HTERT RPE-1 (cell line): ENCODE data around the gene ARHGAP27.
"Not testable (repeated sequence)": the region's sequence is repeated elsewhere in the genome, so short reads cannot be mapped to it uniquely, and the experiment has no call there.

Experiments
- in situ Hi-C: fragments of 300-500 bp; cut with MboI; formaldehyde crosslinking; loops from 4 replicates; pipeline ENCODE4 v1.14.3; 2020; ENCODE audit warnings: low sequenced_read_pairs

Gene ARHGAP27

GRCh38 chr17:45432405-45433158, at the start of gene ARHGAP27:
Gene ARHGAP27, minus strand, starts transcription at chr17:45432870. Its CDS starts 2,591 bp downstream, at chr17:45430279.
- in situ Hi-C loops: no loop called here

- in situ Hi-C loops: not testable (repeated sequence)
These were observed 49.6 kb upstream of the ARHGAP27 start for GRCh38 chr17:45482317-45482716.

- in situ Hi-C loops: not testable (repeated sequence)
These were observed 42.8 kb upstream of the ARHGAP27 start for GRCh38 chr17:45475436-45475835.

- in situ Hi-C loops: not testable (repeated sequence)
These were observed 39.6 kb upstream of the ARHGAP27 start for GRCh38 chr17:45472249-45472648.

GRCh38 chr17:45469204-45469563, 36.5 kb upstream of the ARHGAP27 start:
- in situ Hi-C loops: not testable (repeated sequence)

GRCh38 chr17:45468293-45469203, 35.9 kb upstream of the ARHGAP27 start:
- in situ Hi-C loops: not testable (repeated sequence)

- in situ Hi-C loops: not testable (repeated sequence)
These were observed 29.1 kb upstream of the ARHGAP27 start for GRCh38 chr17:45461524-45462327.

- in situ Hi-C loops: not testable (repeated sequence)
These were observed 27.8 kb upstream of the ARHGAP27 start for GRCh38 chr17:45460422-45460821.

GRCh38 chr17:45454341-45454740, 21.7 kb upstream of the ARHGAP27 start:
- in situ Hi-C loops: not testable (repeated sequence)

GRCh38 chr17:45453731-45454130, 21.1 kb upstream of the ARHGAP27 start:
- in situ Hi-C loops: not testable (repeated sequence)

- in situ Hi-C loops: not testable (repeated sequence)
These were observed 20.5 kb upstream of the ARHGAP27 start for GRCh38 chr17:45453225-45453534.

- in situ Hi-C loops: not testable (repeated sequence)
These were observed 19.9 kb upstream of the ARHGAP27 start for GRCh38 chr17:45452329-45453224.

- in situ Hi-C loops: not testable (repeated sequence)
These were observed 19.0 kb upstream of the ARHGAP27 start for GRCh38 chr17:45451660-45452059.

GRCh38 chr17:45451131-45451530, 18.5 kb upstream of the ARHGAP27 start:
- in situ Hi-C loops: no loop called here

- in situ Hi-C loops: not testable (repeated sequence)
These were observed 17.1 kb upstream of the ARHGAP27 start for GRCh38 chr17:45449708-45450329.

- in situ Hi-C loops: not testable (repeated sequence)
These were observed 16.6 kb upstream of the ARHGAP27 start for GRCh38 chr17:45449260-45449659.

GRCh38 chr17:45448483-45448882, 15.8 kb upstream of the ARHGAP27 start:
- in situ Hi-C loops: not testable (repeated sequence)

GRCh38 chr17:45448066-45448465, 15.4 kb upstream of the ARHGAP27 start:
- in situ Hi-C loops: not testable (repeated sequence)

GRCh38 chr17:45447650-45448049, 15.0 kb upstream of the ARHGAP27 start:
- in situ Hi-C loops: not testable (repeated sequence)
